Measurements from ENCODE around the gene PTGS1. TPM values are rescaled to one million over a fixed set of nuclear protein-coding genes. Genes with fewer than 3 reads are reported as not detected.

Gene PTGS1
- total and polyA plus RNA-seq, 9 of the 15 experiments (the other 6 are each of a cell fraction or from before 2014, with no cell fraction given), result 3.4 to 12.9 (median 5.3) TPM

DNA sequence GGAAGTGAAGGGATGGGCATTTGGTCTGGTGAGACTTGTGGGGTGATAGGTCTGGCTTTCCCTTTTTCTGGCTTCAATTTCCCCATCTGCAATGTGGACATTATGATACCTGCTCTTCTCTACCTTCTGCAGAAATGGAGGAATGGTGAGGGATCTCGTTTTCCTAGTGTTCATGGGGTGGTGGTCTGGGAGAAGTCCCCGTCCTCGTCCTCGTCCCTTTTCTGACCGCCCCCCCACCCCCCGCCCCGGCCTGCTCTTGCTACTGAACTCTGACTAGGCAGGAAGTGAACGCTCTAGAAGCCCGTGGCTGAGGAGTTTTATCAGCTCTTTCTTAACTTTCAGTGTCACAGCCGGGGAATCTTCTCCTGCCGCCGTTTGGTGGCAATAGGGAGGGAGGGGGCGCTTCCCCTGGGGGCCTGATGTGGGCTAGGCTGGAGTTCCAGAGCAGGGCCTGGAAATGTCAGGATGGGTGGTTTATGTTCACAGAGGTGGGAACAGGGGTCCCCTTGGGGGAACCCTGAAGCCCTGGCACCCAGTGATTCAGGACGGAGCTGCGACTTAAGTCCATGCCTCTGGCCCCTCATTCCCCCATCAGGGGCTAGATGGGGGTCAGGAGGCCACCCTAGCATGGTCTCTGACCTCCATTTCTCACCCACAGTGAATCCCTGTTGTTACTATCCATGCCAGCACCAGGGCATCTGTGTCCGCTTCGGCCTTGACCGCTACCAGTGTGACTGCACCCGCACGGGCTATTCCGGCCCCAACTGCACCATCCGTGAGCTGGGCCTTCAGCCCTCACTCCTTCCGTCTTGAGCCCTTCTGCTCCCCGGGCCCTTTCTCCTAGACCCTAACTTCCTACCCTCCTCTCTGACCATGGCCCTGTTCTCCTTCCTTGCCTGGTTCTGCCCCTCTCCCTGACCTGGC lies 6.7 kb downstream of the PTGS1 start (continued):
- TF ChIP-seq MCM7 (IDR thresholded peaks at IDR 0.05) (no peak), HDAC2 (IDR thresholded peaks at IDR 0.05) (no peak)

GRCh38 chr9:122378236-122378635 lies 7.4 kb downstream of the PTGS1 start:
- Histone ChIP-seq H3K27me3 (ENCODE audit: control insufficient read depth in 2 of 2, insufficient read depth in 2 of 2, low read length in 2 of 2) (no peaks in the 10 kb centered on the region), H2AFZ (ENCODE audit: low read depth, low read length) (peak overlapping the region; percentile 78; the same call in 1 of the 2 replicates), H3K9me1 (ENCODE audit: control insufficient read depth, insufficient read depth, low read length) (peaks cover 10% of the 10 kb centered on the region), H3K4me2 (ENCODE audit: insufficient read depth, low read length) (0 out of 2 replicates have a peak overlapping the region, but pooled peaks have one; percentile 74), H4K20me1 (replicated peaks; ENCODE audit: control insufficient read depth, insufficient read depth, low read length) (no peaks in the 10 kb centered on the region), H3K36me3 (ENCODE audit: control insufficient read depth, insufficient read depth, low read length) (no peaks in the 10 kb centered on the region; the same call in 2 of the 3 replicates), H3K27ac (ENCODE audit: extremely low read depth, low read depth, low read length) (peak overlapping the region; percentile 76), H3K79me2 (ENCODE audit: control insufficient read depth, insufficient read depth, low read length) (no peaks in the 10 kb centered on the region; the same call in 2 of the 3 replicates), H3K9me3 (replicated peaks; ENCODE audit: control insufficient read depth, insufficient read depth, low read depth, low read length) (peaks cover 16% of the 10 kb centered on the region), H3K4me3 (no peak overlapping the region), H3K9ac (ENCODE audit: insufficient read depth in 1 of 2, low read depth in 2 of 2, low read length in 2 of 2) (0 out of 4 replicates have a peak overlapping the region, but pooled peaks of 1 of the 2 experiments have one; percentile 12), H3K4me1 (replicated peaks in 1 of 2; ENCODE audit: control insufficient read depth in 2 of 2, insufficient read depth in 2 of 2, low read length in 2 of 2) (peaks cover 48% of the 10 kb centered on the region in 2 experiments)
- intact Hi-C loops (cut with micrococcal nuclease) (no loop called here), in situ Hi-C loops (cut with MboI) (loop anchor here (10.0 kb wide), 1 partner anchor 67 kb away; no protein-coding TSS in a partner anchor)
- no peak for FAIRE-seq
- TF ChIP-seq MYNN (IDR thresholded peaks at IDR 0.05) (no peak), MYNN (CRISPR knock-in tag; IDR thresholded peaks at IDR 0.05) (no peak), PHB (CRISPR knock-in tag; IDR thresholded peaks at IDR 0.05) (no peak), TOE1 (IDR thresholded peaks at IDR 0.05; ENCODE audit: borderline replicate concordance) (no peak), TOE1 (CRISPR knock-in tag; IDR thresholded peaks at IDR 0.05; ENCODE audit: borderline replicate concordance, low read depth) (no peak), CTBP1 (IDR thresholded peaks at IDR 0.05; ENCODE audit: borderline replicate concordance) (no peak), KLF13 (tag; IDR thresholded peaks at IDR 0.05; ENCODE audit: borderline replicate concordance, low read depth) (no peak), JUN (IDR thresholded peaks at IDR 0.05; ENCODE audit: borderline replicate concordance, low read depth, low read length) (no peak), JUN (CRISPR knock-in tag; IDR thresholded peaks at IDR 0.05; ENCODE audit: borderline replicate concordance) (no peak), BHLHE40 (IDR thresholded peaks at IDR 0.05; ENCODE audit: low read length) (no peak), ZNF175 (CRISPR knock-in tag; IDR thresholded peaks at IDR 0.05; ENCODE audit: low read depth) (no peak), MCM3 (IDR thresholded peaks at IDR 0.05) (no peak), IFI16 (CRISPR knock-in tag; IDR thresholded peaks at IDR 0.05) (no peak), ZNF561 (CRISPR knock-in tag; conservative IDR thresholded peaks at IDR 0.05) (no peak), KDM5B (IDR thresholded peaks at IDR 0.05; ENCODE audit: insufficient replicate concordance, low read depth, low read length) (no peak), ZNF778 (CRISPR knock-in tag; IDR thresholded peaks at IDR 0.05) (no peak)
- TF ChIP-seq, protein P1, sequence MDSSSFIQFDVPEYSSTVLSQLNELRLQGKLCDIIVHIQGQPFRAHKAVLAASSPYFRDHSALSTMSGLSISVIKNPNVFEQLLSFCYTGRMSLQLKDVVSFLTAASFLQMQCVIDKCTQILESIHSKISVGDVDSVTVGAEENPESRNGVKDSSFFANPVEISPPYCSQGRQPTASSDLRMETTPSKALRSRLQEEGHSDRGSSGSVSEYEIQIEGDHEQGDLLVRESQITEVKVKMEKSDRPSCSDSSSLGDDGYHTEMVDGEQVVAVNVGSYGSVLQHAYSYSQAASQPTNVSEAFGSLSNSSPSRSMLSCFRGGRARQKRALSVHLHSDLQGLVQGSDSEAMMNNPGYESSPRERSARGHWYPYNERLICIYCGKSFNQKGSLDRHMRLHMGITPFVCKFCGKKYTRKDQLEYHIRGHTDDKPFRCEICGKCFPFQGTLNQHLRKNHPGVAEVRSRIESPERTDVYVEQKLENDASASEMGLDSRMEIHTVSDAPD (CRISPR knock-in tag; IDR thresholded peaks at IDR 0.05), result no peak
- POLR2A ChIA-PET, result interaction anchor here (0.6 to 2.5 kb wide), 3 partner anchors 11 to 1302 kb away, joined by 3 to 12 read pairs (median 3); no protein-coding TSS in a partner anchor
- 86% methylated on average over 8 of the region's 8 CpGs for WGBS (ENCODE audit: insufficient coverage, low coverage, missing lambda C conversion rate)
- DNase-seq (ENCODE audit: extremely low read depth in 1 of 4, low spot score in 3 of 4), result no peak
- BruUV-seq (replicated peaks), result no TSS peak
- CTCF ChIA-PET (ENCODE audit: low intra/inter-chr PET ratio), result no interaction called here
- no peak for ATAC-seq
